HG03442 (cell line): ENCODE results near the gene TMBIM6.

Experiments
- ATAC-seq: cut with Tn5 transposase; IDR thresholded peaks from one replicate; pipeline ENCODE4 v1.9.1; 2021; ENCODE audit warnings: mild to moderate bottlenecking, moderate library complexity; ENCODE audit not compliant: unreplicated experiment

Gene TMBIM6

GRCh38 chr12:49795654-49796105 is 54.3 kb downstream of the TMBIM6 start:
- no peak for ATAC-seq

GRCh38 chr12:49796155-49796554 is 54.8 kb downstream of the TMBIM6 start:
- ATAC-seq, result no peak

- ATAC-seq, result no peak
Observed at GRCh38 chr12:49796606-49797448, 55.5 kb downstream of the TMBIM6 start.

- no peak for ATAC-seq
Observed at GRCh38 chr12:49797449-49797776, 56.1 kb downstream of the TMBIM6 start.

- no peak for ATAC-seq
Observed at GRCh38 chr12:49798248-49798647, 56.9 kb downstream of the TMBIM6 start.

- no peak for ATAC-seq
Observed at GRCh38 chr12:49798934-49799333, 57.6 kb downstream of the TMBIM6 start.

- no peak for ATAC-seq
Observed at GRCh38 chr12:49800421-49801140, 59.2 kb downstream of the TMBIM6 start.

GRCh38 chr12:49801141-49802063 is 60.0 kb downstream of the TMBIM6 start:
- ATAC-seq, result no peak

- ATAC-seq, result no peak
Observed at GRCh38 chr12:49803693-49804450, 62.5 kb downstream of the TMBIM6 start.

- no peak for ATAC-seq
Observed at GRCh38 chr12:49804821-49805220, 63.5 kb downstream of the TMBIM6 start.

GRCh38 chr12:49805409-49805808 is 64.1 kb downstream of the TMBIM6 start:
- no peak for ATAC-seq

GRCh38 chr12:49806321-49806813 is 65.0 kb downstream of the TMBIM6 start:
- ATAC-seq, result no peak

GRCh38 chr12:49806877-49807276 is 65.5 kb downstream of the TMBIM6 start:
- ATAC-seq, result no peak

- ATAC-seq, result no peak
Observed at GRCh38 chr12:49807991-49808580, 66.7 kb downstream of the TMBIM6 start.

GRCh38 chr12:49808686-49809380 is 67.5 kb downstream of the TMBIM6 start:
- no peak for ATAC-seq

- ATAC-seq, result no peak
Observed at GRCh38 chr12:49809381-49809905, 68.1 kb downstream of the TMBIM6 start.

GRCh38 chr12:49809906-49810389 is 68.6 kb downstream of the TMBIM6 start:
- ATAC-seq, result no peak

- ATAC-seq, result no peak
Observed at GRCh38 chr12:49811136-49811535, 69.8 kb downstream of the TMBIM6 start.

- no peak for ATAC-seq
Observed at GRCh38 chr12:49811961-49812401, 70.6 kb downstream of the TMBIM6 start.
